ENCODE measurements around the gene ORC5. TPM values are rescaled to one million over a fixed set of nuclear protein-coding genes. Genes with fewer than 3 reads are reported as not detected.

Gene ORC5
- total RNA-seq, 1 donor, result 22.1 TPM

GRCh38 chr7:104228442-104228841, 20.6 kb upstream of the ORC5 start:
- no peak for TF ChIP-seq CTCF (IDR thresholded peaks at IDR 0.05; ENCODE audit: extremely low read depth, low read depth, low read length)
- Histone ChIP-seq H3K4me1 (ENCODE audit: insufficient read depth, low read length) (peaks cover 4% of the 10 kb centered on the region), H2AFZ (ENCODE audit: low read length) (no peak overlapping the region)

DNA sequence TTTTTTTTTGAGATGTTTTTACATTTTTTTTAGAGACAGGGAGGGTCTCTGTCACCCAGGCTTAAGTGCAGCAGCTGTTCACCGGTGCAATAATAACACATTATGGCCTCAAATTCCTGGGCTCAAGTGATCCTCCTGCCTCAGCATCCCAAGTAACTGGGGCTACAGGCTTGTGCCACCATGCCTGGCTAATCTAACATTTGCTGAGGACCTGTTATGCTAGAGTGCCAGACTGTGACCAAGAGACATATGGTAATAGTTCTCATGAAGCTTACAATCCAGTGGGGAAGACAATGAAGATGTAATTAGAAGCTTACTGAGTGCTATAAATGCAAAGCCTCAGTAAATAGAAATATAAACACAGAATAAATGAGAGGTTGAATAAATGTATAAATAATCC, 17.6 kb upstream of the ORC5 start:
- Histone ChIP-seq H3K4me2 (ENCODE audit: insufficient read depth, low read length) (no peak overlapping the region), H3K79me2 (ENCODE audit: insufficient read depth, low read length) (no peaks in the 10 kb centered on the region), H3K36me3 (ENCODE audit: insufficient read depth, low read length) (no peaks in the 10 kb centered on the region), H2AFZ (ENCODE audit: low read length) (no peak overlapping the region), H3K27me3 (ENCODE audit: insufficient read depth, low read length) (peaks cover 5% of the 10 kb centered on the region), H3K27ac (ENCODE audit: low read depth, low read length) (no peak overlapping the region), H4K20me1 (ENCODE audit: insufficient read depth, low read length) (no peaks in the 10 kb centered on the region), H3K9me3 (ENCODE audit: low read depth, low read length) (no peaks in the 10 kb centered on the region), H3K4me1 (ENCODE audit: insufficient read depth, low read length) (peaks cover 4% of the 10 kb centered on the region), H3K4me3 (ENCODE audit: insufficient read depth, low read length) (no peak overlapping the region)
- TF ChIP-seq CTCF (IDR thresholded peaks at IDR 0.05; ENCODE audit: extremely low read depth, low read depth, low read length), result no peak
- no peak for DNase-seq (ENCODE audit: insufficient read length, low spot score, missing footprints)

More at GRCh38 chr7:104228442-104228841, 20.6 kb upstream of the ORC5 start:
- H3K27ac ChIP-seq (ENCODE audit: low read depth, low read length), result no peak overlapping the region
- no peak overlapping the region for H3K4me2 ChIP-seq (ENCODE audit: insufficient read depth, low read length)
- H3K79me2 ChIP-seq (ENCODE audit: insufficient read depth, low read length), result no peaks in the 10 kb centered on the region
- no peaks in the 10 kb centered on the region for H4K20me1 ChIP-seq (ENCODE audit: insufficient read depth, low read length)
- DNase-seq (ENCODE audit: insufficient read length, low spot score, missing footprints), result no peak
- H3K27me3 ChIP-seq (ENCODE audit: insufficient read depth, low read length), result peaks cover 16% of the 10 kb centered on the region
- no peaks in the 10 kb centered on the region for H3K9me3 ChIP-seq (ENCODE audit: low read depth, low read length)
- no peak overlapping the region for H3K4me3 ChIP-seq (ENCODE audit: insufficient read depth, low read length)
- no peaks in the 10 kb centered on the region for H3K36me3 ChIP-seq (ENCODE audit: insufficient read depth, low read length)

GRCh38 chr7:104217620-104218019, 9.8 kb upstream of the ORC5 start:
- Histone ChIP-seq H3K27me3 (ENCODE audit: insufficient read depth, low read length) (no peaks in the 10 kb centered on the region), H3K79me2 (ENCODE audit: insufficient read depth, low read length) (no peaks in the 10 kb centered on the region), H2AFZ (ENCODE audit: low read length) (no peak overlapping the region), H4K20me1 (ENCODE audit: insufficient read depth, low read length) (no peaks in the 10 kb centered on the region), H3K4me2 (ENCODE audit: insufficient read depth, low read length) (no peak overlapping the region), H3K4me1 (ENCODE audit: insufficient read depth, low read length) (no peaks in the 10 kb centered on the region), H3K36me3 (ENCODE audit: insufficient read depth, low read length) (no peaks in the 10 kb centered on the region), H3K27ac (ENCODE audit: low read depth, low read length) (no peak overlapping the region), H3K4me3 (ENCODE audit: insufficient read depth, low read length) (no peak overlapping the region), H3K9me3 (ENCODE audit: low read depth, low read length) (no peaks in the 10 kb centered on the region)
- no peak for DNase-seq (ENCODE audit: insufficient read length, low spot score, missing footprints)
- TF ChIP-seq CTCF (IDR thresholded peaks at IDR 0.05; ENCODE audit: extremely low read depth, low read depth, low read length), result no peak

GRCh38 chr7:104209063-104209462, 1.2 kb upstream of the ORC5 start:
- H3K36me3 ChIP-seq (ENCODE audit: insufficient read depth, low read length), result no peaks in the 10 kb centered on the region
- peaks cover 16% of the 10 kb centered on the region for H3K4me1 ChIP-seq (ENCODE audit: insufficient read depth, low read length)
- no peak overlapping the region for H3K27ac ChIP-seq (ENCODE audit: low read depth, low read length)
- H3K9me3 ChIP-seq (ENCODE audit: low read depth, low read length), result no peaks in the 10 kb centered on the region
- peaks cover 31% of the 10 kb centered on the region for H3K79me2 ChIP-seq (ENCODE audit: insufficient read depth, low read length)
- no peak for TF ChIP-seq CTCF (IDR thresholded peaks at IDR 0.05; ENCODE audit: extremely low read depth, low read depth, low read length)
- no peaks in the 10 kb centered on the region for H4K20me1 ChIP-seq (ENCODE audit: insufficient read depth, low read length)
- DNase-seq (ENCODE audit: insufficient read length, low spot score, missing footprints), result no peak
- peak overlapping the region; percentile 77 for H3K4me2 ChIP-seq (ENCODE audit: insufficient read depth, low read length)
- no peak overlapping the region for H3K4me3 ChIP-seq (ENCODE audit: insufficient read depth, low read length)
- H2AFZ ChIP-seq (ENCODE audit: low read length), result no peak overlapping the region
- H3K27me3 ChIP-seq (ENCODE audit: insufficient read depth, low read length), result no peaks in the 10 kb centered on the region

Measured in osteoblast (primary cell).